Measurements from ENCODE around the gene PHAX.

- TF ChIP-seq POLR2AphosphoS5 (IDR thresholded peaks at IDR 0.05; ENCODE audit: low read depth, low read length) (no peak), CTCF (IDR thresholded peaks at IDR 0.05) (no peak), REST (IDR thresholded peaks at IDR 0.05; ENCODE audit: insufficient read depth in 1 of 2, low read depth in 2 of 2, low read length in 1 of 2) (no peak), SIN3A (IDR thresholded peaks at IDR 0.05; ENCODE audit: borderline replicate concordance, insufficient read depth, low read depth, low read length) (no peak), TCF7L2 (IDR thresholded peaks at IDR 0.05; ENCODE audit: low read depth, low read length) (no peak)
Observed at GRCh38 chr5:126674145-126674544, 73.4 kb downstream of the PHAX start.
